ENCODE results near the gene DMPK. TPM values are rescaled to one million over a fixed set of nuclear protein-coding genes. Genes with fewer than 3 reads are reported as not detected.

The DMPK gene
- total RNA-seq, 2 donors from 2014 or later = 18.1 to 24.6 TPM

GRCh38 chr19:45772130-45772840 is 10.0 kb downstream of the DMPK start:
- H3K4me1 Mint-ChIP-seq = peaks cover 6% of the 10 kb centered on the region
- ATAC-seq (replicated peaks) = no peak
- no peak overlapping the region for H3K27ac Mint-ChIP-seq
- no peaks in the 10 kb centered on the region for H3K27me3 Mint-ChIP-seq
- no peak overlapping the region for H3K4me3 Mint-ChIP-seq
- H3K36me3 Mint-ChIP-seq (ENCODE audit: low read depth) = peaks cover 14% of the 10 kb centered on the region
- H3K9me3 Mint-ChIP-seq = no peaks in the 10 kb centered on the region

- Mint-ChIP-seq H3K4me1 (peaks cover 6% of the 10 kb centered on the region), H3K27ac (no peak overlapping the region), H3K36me3 (ENCODE audit: low read depth) (peaks cover 6% of the 10 kb centered on the region), H3K4me3 (peak overlapping the region; percentile 84), H3K27me3 (no peaks in the 10 kb centered on the region), H3K9me3 (no peaks in the 10 kb centered on the region)
- no peak for ATAC-seq (replicated peaks)
Measured at GRCh38 chr19:45771311-45771933, 10.9 kb downstream of the DMPK start.

GRCh38 chr19:45770192-45771101 is 11.8 kb downstream of the DMPK start:
- Mint-ChIP-seq H3K9me3 (no peaks in the 10 kb centered on the region), H3K4me3 (peak overlapping the region; percentile 84), H3K4me1 (peaks cover 6% of the 10 kb centered on the region), H3K36me3 (ENCODE audit: low read depth) (peaks cover 6% of the 10 kb centered on the region), H3K27me3 (no peaks in the 10 kb centered on the region), H3K27ac (no peak overlapping the region)
- peak; percentile 73 for ATAC-seq (replicated peaks)

- Mint-ChIP-seq H3K4me1 (peaks cover 6% of the 10 kb centered on the region), H3K4me3 (peak overlapping the region; percentile 84), H3K36me3 (ENCODE audit: low read depth) (peaks cover 6% of the 10 kb centered on the region)
Measured at GRCh38 chr19:45769821-45770191, 12.5 kb downstream of the DMPK start.

GRCh38 chr19:45768984-45769782 is 13.1 kb downstream of the DMPK start, which contains the start of gene SIX5:
Gene SIX5, minus strand, starts transcription at chr19:45769252. Its CDS starts 408 bp downstream, at chr19:45768844.
- Mint-ChIP-seq H3K4me3 (peak within 1 kb of the TSS; percentile 84), H3K27me3 (no peaks in the 10 kb centered on the region), H3K4me1 (peaks cover 6% of the 10 kb centered on the region), H3K27ac (peak within 1 kb of the TSS; percentile 81), H3K9me3 (no peaks in the 10 kb centered on the region), H3K36me3 (ENCODE audit: low read depth) (peaks cover 6% of the 10 kb centered on the region)
- peak; percentile 82 for ATAC-seq (replicated peaks)

More at GRCh38 chr19:45769821-45770191, 12.5 kb downstream of the DMPK start:
- Mint-ChIP-seq H3K27ac (peak overlapping the region; percentile 81), H3K9me3 (no peaks in the 10 kb centered on the region), H3K27me3 (no peaks in the 10 kb centered on the region)
- peak; percentile 32 for ATAC-seq (replicated peaks)

GRCh38 chr19:45768655-45768983 is 13.7 kb downstream of the DMPK start:
- no peak for ATAC-seq (replicated peaks)
- Mint-ChIP-seq H3K27ac (peak overlapping the region; percentile 81), H3K4me3 (peak overlapping the region; percentile 84), H3K27me3 (no peaks in the 10 kb centered on the region), H3K4me1 (peaks cover 6% of the 10 kb centered on the region), H3K9me3 (no peaks in the 10 kb centered on the region), H3K36me3 (ENCODE audit: low read depth) (peaks cover 6% of the 10 kb centered on the region)

GRCh38 chr19:45767881-45768654 is 14.2 kb downstream of the DMPK start:
- H3K27ac Mint-ChIP-seq = no peak overlapping the region
- no peaks in the 10 kb centered on the region for H3K9me3 Mint-ChIP-seq
- no peak for ATAC-seq (replicated peaks)
- H3K4me3 Mint-ChIP-seq = peak overlapping the region; percentile 54
- H3K4me1 Mint-ChIP-seq = peaks cover 6% of the 10 kb centered on the region
- H3K27me3 Mint-ChIP-seq = no peaks in the 10 kb centered on the region
- peaks cover 6% of the 10 kb centered on the region for H3K36me3 Mint-ChIP-seq (ENCODE audit: low read depth)

GRCh38 chr19:45767410-45767880 is 14.8 kb downstream of the DMPK start:
- H3K27me3 Mint-ChIP-seq = no peaks in the 10 kb centered on the region
- peak overlapping the region; percentile 54 for H3K4me3 Mint-ChIP-seq
- no peak for ATAC-seq (replicated peaks)

GRCh38 chr19:45766869-45767346 is 15.4 kb downstream of the DMPK start:
- Mint-ChIP-seq H3K4me1 (no peaks in the 10 kb centered on the region), H3K27ac (no peak overlapping the region), H3K4me3 (peak overlapping the region; percentile 54), H3K36me3 (ENCODE audit: low read depth) (peaks cover 6% of the 10 kb centered on the region), H3K9me3 (no peaks in the 10 kb centered on the region), H3K27me3 (no peaks in the 10 kb centered on the region)
- ATAC-seq (replicated peaks) = no peak

More at GRCh38 chr19:45767410-45767880, 14.8 kb downstream of the DMPK start:
- peaks cover 6% of the 10 kb centered on the region for H3K36me3 Mint-ChIP-seq (ENCODE audit: low read depth)
- H3K27ac Mint-ChIP-seq = no peak overlapping the region
- H3K9me3 Mint-ChIP-seq = no peaks in the 10 kb centered on the region
- H3K4me1 Mint-ChIP-seq = peaks cover 5% of the 10 kb centered on the region

- H3K27me3 Mint-ChIP-seq = no peaks in the 10 kb centered on the region
- no peak overlapping the region for H3K27ac Mint-ChIP-seq
- no peaks in the 10 kb centered on the region for H3K4me1 Mint-ChIP-seq
- ATAC-seq (replicated peaks) = no peak
- H3K4me3 Mint-ChIP-seq = no peak overlapping the region
- no peaks in the 10 kb centered on the region for H3K9me3 Mint-ChIP-seq
- H3K36me3 Mint-ChIP-seq (ENCODE audit: low read depth) = peaks cover 6% of the 10 kb centered on the region
Measured at GRCh38 chr19:45766296-45766868, 15.9 kb downstream of the DMPK start.

GRCh38 chr19:45765702-45766295 is 16.5 kb downstream of the DMPK start:
- Mint-ChIP-seq H3K4me1 (no peaks in the 10 kb centered on the region), H3K36me3 (ENCODE audit: low read depth) (peaks cover 6% of the 10 kb centered on the region), H3K27me3 (no peaks in the 10 kb centered on the region), H3K27ac (no peak overlapping the region), H3K9me3 (no peaks in the 10 kb centered on the region), H3K4me3 (no peak overlapping the region)
- no peak for ATAC-seq (replicated peaks)

GRCh38 chr19:45764945-45765701 is 17.2 kb downstream of the DMPK start:
- Mint-ChIP-seq H3K4me3 (no peak overlapping the region), H3K27me3 (no peaks in the 10 kb centered on the region), H3K27ac (no peak overlapping the region), H3K4me1 (no peaks in the 10 kb centered on the region), H3K9me3 (no peaks in the 10 kb centered on the region), H3K36me3 (ENCODE audit: low read depth) (peaks cover 6% of the 10 kb centered on the region)
- ATAC-seq (replicated peaks) = no peak
